ENCODE measurements around the gene CRISPLD2. TPM values are rescaled to one million over a fixed set of nuclear protein-coding genes. Genes with fewer than 3 reads are reported as not detected.

CRISPLD2 gene
- total and polyA plus RNA-seq, 10 of the 15 experiments (the other 5 are each of a cell fraction or from before 2014, with no cell fraction given) = 0.03 to 0.30 (median 0.08) TPM; not detected in 5

DNA sequence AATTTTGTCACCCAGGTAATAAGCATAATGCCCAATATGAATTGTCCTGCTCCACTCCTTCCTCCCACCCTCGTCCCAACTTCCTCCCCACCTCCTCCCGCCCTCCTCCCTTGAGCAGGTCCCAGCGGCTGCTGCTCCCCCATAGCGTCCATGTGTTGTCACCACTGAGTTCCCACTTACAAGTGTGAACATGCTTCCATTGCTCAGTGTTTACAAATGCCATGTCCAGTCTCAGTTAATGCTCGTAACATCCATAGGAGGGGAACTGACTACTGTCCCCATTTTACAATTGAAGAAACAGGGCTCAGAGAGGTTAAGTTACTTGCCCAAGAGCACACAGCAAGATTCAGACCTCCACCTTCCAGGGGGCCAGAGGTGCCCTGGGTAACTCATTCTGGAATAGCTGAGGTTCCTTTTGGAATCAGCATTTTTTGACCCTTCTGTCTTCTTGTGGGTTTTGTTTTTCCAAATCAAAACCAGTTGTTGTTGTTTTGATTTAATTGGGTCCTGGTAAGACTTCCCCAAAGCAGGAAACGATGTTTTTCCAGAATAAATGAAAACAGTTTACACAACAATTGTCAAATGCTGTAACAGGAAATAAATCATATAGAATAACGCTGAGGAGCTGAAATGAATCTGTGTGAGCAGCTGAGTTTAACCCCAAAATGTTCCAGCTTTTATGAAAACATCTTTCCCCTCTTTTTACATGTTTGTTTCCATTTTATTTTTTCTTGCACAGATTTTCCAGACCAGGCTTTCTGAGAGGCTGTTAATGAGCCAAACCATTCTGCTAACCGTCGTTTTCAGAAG is 117.6 kb downstream of the CRISPLD2 start:
- ATAC-seq (no peak), DNase-seq (ENCODE audit: low read depth, low spot score) (no peak), FAIRE-seq (no peak)
- no peak overlapping the region for H3K9ac ChIP-seq (ENCODE audit: control insufficient read depth, insufficient read depth, low read length)
- ChIA-PET SMC1A (ENCODE audit: uncharacterized antibody, unreplicated experiment) (no interaction called here), RAD21 (ENCODE audit: unreplicated experiment) (no interaction called here), POLR2A (no interaction called here), CTCF (no interaction called here)
- H3K4me3 ChIP-seq = no peak overlapping the region
- no peak overlapping the region for H2AFZ ChIP-seq (ENCODE audit: control insufficient read depth, low read depth, low read length)
- H3K79me2 ChIP-seq (ENCODE audit: control insufficient read depth, insufficient read depth, low read length) = no peaks in the 10 kb centered on the region
- no peaks in the 10 kb centered on the region for H3K36me3 ChIP-seq (ENCODE audit: control insufficient read depth in 2 of 2, insufficient read depth in 2 of 2, low read length in 1 of 2)
- no peak overlapping the region for H3K27ac ChIP-seq (ENCODE audit: control insufficient read depth, insufficient read depth)
- in situ Hi-C loops (cut with MboI) (no loop called here), intact Hi-C loops (cut with micrococcal nuclease; ENCODE audit: unreplicated experiment) (no loop called here)
- peaks cover 0 to 1% of the 10 kb centered on the region in 2 experiments; a peak in 1 of 4 replicates for H3K27me3 ChIP-seq (replicated peaks in 1 of 2; ENCODE audit: control insufficient read depth in 2 of 2, insufficient read depth in 2 of 2, low read length in 1 of 2)
- no peak overlapping the region for H3K4me2 ChIP-seq (ENCODE audit: control insufficient read depth, insufficient read depth)
- no TSS peak for BruUV-seq (replicated peaks)
- no peaks in the 10 kb centered on the region for H3K9me3 ChIP-seq (replicated peaks; ENCODE audit: control insufficient read depth, insufficient read depth, low read length)
- no peaks in the 10 kb centered on the region for H4K20me1 ChIP-seq (ENCODE audit: control insufficient read depth, insufficient read depth)
- WGBS (ENCODE audit: insufficient coverage, insufficient replicate concordance, low lambda C conversion rate, missing lambda C conversion rate) = 32% methylated on average over 5 of the region's 9 CpGs
- H3K4me1 ChIP-seq (ENCODE audit: control insufficient read depth, insufficient read depth, low read length) = no peaks in the 10 kb centered on the region
- no peak for TF ChIP-seq CEBPB (IDR thresholded peaks at IDR 0.05; ENCODE audit: borderline replicate concordance in 1 of 2, low read depth in 2 of 2, low read length in 2 of 2)
- TF ChIP-seq, protein P1, sequence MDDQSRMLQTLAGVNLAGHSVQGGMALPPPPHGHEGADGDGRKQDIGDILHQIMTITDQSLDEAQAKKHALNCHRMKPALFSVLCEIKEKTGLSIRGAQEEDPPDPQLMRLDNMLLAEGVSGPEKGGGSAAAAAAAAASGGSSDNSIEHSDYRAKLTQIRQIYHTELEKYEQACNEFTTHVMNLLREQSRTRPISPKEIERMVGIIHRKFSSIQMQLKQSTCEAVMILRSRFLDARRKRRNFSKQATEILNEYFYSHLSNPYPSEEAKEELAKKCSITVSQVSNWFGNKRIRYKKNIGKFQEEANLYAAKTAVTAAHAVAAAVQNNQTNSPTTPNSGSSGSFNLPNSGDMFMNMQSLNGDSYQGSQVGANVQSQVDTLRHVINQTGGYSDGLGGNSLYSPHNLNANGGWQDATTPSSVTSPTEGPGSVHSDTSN (IDR thresholded peaks at IDR 0.05; ENCODE audit: insufficient replicate concordance, low read depth, low read length) = no peak
- TF ChIP-seq ZNF384 (IDR thresholded peaks at IDR 0.05; ENCODE audit: borderline replicate concordance, low read depth, low read length) = no peak
- TF ChIP-seq HSF1 (IDR thresholded peaks at IDR 0.05; ENCODE audit: low read depth, low read length) = no peak
- no peak for TF ChIP-seq MYB (IDR thresholded peaks at IDR 0.05; ENCODE audit: borderline replicate concordance, low read depth, low read length)
- TF ChIP-seq, protein P2, sequence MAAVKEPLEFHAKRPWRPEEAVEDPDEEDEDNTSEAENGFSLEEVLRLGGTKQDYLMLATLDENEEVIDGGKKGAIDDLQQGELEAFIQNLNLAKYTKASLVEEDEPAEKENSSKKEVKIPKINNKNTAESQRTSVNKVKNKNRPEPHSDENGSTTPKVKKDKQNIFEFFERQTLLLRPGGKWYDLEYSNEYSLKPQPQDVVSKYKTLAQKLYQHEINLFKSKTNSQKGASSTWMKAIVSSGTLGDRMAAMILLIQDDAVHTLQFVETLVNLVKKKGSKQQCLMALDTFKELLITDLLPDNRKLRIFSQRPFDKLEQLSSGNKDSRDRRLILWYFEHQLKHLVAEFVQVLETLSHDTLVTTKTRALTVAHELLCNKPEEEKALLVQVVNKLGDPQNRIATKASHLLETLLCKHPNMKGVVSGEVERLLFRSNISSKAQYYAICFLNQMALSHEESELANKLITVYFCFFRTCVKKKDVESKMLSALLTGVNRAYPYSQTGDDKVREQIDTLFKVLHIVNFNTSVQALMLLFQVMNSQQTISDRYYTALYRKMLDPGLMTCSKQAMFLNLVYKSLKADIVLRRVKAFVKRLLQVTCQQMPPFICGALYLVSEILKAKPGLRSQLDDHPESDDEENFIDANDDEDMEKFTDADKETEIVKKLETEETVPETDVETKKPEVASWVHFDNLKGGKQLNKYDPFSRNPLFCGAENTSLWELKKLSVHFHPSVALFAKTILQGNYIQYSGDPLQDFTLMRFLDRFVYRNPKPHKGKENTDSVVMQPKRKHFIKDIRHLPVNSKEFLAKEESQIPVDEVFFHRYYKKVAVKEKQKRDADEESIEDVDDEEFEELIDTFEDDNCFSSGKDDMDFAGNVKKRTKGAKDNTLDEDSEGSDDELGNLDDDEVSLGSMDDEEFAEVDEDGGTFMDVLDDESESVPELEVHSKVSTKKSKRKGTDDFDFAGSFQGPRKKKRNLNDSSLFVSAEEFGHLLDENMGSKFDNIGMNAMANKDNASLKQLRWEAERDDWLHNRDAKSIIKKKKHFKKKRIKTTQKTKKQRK (IDR thresholded peaks at IDR 0.05; ENCODE audit: low read depth, low read length) = no peak
- TF ChIP-seq CHD2 (IDR thresholded peaks at IDR 0.05; ENCODE audit: borderline replicate concordance, low read depth, low read length) = no peak
- TF ChIP-seq SUZ12 (IDR thresholded peaks at IDR 0.05; ENCODE audit: unreplicated experiment) = no peak
- TF ChIP-seq EP300 (IDR thresholded peaks at IDR 0.05; ENCODE audit: borderline replicate concordance in 1 of 2, control insufficient read depth in 1 of 2, low read depth in 2 of 2, low read length in 2 of 2) = no peak
- TF ChIP-seq, protein P3, sequence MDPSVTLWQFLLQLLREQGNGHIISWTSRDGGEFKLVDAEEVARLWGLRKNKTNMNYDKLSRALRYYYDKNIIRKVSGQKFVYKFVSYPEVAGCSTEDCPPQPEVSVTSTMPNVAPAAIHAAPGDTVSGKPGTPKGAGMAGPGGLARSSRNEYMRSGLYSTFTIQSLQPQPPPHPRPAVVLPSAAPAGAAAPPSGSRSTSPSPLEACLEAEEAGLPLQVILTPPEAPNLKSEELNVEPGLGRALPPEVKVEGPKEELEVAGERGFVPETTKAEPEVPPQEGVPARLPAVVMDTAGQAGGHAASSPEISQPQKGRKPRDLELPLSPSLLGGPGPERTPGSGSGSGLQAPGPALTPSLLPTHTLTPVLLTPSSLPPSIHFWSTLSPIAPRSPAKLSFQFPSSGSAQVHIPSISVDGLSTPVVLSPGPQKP (IDR thresholded peaks at IDR 0.05; ENCODE audit: low read depth, low read length) = no peak
- no peak for TF ChIP-seq ETV6 (conservative IDR thresholded peaks at IDR 0.05 in 1 of 2, IDR thresholded peaks at IDR 0.05 in 1 of 2; ENCODE audit: borderline replicate concordance in 1 of 2, low read depth in 1 of 2)
- TF ChIP-seq EED (IDR thresholded peaks at IDR 0.05; ENCODE audit: low read depth) = no peak
- no peak for TF ChIP-seq TAF1 (IDR thresholded peaks at IDR 0.05; ENCODE audit: borderline replicate concordance, low read depth, low read length)

Data from GM12878 (cell line).